ENCODE data around the gene POFUT2.

POFUT2 gene

DNA sequence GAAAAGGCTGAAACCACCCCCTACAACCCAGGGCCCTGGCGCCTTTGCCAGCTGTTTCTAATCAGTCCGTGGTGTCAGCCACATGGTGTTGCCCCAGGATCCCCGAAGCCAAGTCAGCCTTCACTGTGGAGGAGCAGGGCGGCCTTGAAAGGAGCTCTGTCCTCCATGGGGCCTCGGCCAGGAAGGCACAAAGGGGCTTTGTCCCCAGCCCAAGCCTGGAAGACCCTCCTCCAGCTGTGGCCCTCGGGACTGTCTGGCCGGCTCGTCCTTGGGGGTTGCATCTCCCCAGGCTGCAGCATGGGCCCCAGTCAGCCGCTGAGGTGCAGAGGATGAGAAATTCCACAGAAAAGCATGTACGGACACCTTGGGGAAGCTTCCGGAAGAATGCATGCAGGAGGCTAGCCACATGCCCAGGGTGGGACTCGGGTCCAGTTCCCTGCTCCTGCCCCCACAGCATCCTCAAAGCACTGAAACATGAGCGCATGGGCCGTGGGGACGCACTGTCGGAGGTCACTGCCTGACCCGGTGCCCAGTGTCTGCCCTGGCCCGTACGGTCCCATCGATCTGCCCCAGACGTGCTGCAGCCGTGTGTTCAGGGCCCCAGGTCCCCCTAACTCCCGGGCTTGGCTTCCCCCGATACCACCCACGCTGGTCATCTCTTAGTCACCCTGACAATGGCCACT, 38.6 kb upstream of the POFUT2 start:
- TF ChIP-seq, protein P1, sequence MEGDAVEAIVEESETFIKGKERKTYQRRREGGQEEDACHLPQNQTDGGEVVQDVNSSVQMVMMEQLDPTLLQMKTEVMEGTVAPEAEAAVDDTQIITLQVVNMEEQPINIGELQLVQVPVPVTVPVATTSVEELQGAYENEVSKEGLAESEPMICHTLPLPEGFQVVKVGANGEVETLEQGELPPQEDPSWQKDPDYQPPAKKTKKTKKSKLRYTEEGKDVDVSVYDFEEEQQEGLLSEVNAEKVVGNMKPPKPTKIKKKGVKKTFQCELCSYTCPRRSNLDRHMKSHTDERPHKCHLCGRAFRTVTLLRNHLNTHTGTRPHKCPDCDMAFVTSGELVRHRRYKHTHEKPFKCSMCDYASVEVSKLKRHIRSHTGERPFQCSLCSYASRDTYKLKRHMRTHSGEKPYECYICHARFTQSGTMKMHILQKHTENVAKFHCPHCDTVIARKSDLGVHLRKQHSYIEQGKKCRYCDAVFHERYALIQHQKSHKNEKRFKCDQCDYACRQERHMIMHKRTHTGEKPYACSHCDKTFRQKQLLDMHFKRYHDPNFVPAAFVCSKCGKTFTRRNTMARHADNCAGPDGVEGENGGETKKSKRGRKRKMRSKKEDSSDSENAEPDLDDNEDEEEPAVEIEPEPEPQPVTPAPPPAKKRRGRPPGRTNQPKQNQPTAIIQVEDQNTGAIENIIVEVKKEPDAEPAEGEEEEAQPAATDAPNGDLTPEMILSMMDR (IDR thresholded peaks at IDR 0.05; ENCODE audit: low read depth, low read length) = no peak
- DNase-seq (ENCODE audit: low read depth in 2 of 2) = peak in 1 of 2 donors; percentile 63
- H3K4me3 ChIP-seq (replicated peaks in 1 of 2; ENCODE audit: low read depth in 2 of 2, low read length in 2 of 2) = no peak overlapping the region

DNA sequence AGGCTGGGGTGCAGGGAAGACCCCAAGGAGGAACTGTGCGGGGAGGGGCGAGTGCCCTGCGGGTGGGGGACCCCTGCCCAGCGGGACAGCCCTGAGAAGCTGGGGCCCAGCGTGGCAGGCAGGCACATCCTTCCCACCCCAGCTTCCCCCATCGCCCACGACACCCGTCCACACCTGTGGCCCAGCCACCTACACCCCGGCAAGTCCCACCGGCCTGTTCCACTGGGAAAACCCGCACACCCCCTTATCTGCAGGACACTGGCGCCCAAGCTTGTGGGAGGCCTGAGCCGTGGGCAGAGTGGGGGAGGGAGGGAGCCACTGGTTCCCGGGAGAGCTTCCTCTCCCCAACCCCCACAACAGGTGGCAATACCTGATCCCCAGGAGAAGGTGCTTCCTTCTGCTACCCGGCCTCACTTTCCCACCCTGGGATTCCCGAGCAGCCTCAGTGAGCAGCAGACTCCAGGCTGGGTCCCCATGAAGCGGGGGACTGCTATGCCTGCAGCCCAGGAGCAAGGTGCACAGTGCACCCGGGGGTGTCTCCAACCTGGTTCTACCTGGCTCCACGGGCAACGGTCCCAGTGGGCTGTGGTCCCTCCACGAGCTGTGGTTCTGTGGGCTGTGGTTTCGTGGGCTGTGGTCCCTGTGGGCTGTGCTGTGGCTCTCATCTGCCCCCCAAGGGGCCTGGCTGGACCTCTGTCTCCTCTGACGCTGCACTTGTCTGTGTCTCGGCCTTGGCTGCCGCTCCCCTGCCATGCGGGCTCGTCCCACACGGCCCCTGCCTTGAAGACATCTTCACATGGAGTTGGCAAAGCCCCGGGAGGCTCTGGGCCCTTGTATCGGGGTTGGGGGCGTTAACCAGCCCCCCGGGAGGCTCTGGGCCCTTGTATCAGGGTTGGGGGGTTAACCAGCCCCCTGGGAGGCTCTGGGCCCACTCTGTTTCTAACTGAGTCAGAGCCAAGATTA, 37.8 kb upstream of the POFUT2 start:
- H3K4me3 ChIP-seq (replicated peaks in 1 of 2; ENCODE audit: low read depth in 2 of 2, low read length in 2 of 2) = no peak overlapping the region
- DNase-seq (ENCODE audit: low read depth in 2 of 2) = no peak
- TF ChIP-seq, protein P1 (IDR thresholded peaks at IDR 0.05; ENCODE audit: low read depth, low read length) = no peak

DNA sequence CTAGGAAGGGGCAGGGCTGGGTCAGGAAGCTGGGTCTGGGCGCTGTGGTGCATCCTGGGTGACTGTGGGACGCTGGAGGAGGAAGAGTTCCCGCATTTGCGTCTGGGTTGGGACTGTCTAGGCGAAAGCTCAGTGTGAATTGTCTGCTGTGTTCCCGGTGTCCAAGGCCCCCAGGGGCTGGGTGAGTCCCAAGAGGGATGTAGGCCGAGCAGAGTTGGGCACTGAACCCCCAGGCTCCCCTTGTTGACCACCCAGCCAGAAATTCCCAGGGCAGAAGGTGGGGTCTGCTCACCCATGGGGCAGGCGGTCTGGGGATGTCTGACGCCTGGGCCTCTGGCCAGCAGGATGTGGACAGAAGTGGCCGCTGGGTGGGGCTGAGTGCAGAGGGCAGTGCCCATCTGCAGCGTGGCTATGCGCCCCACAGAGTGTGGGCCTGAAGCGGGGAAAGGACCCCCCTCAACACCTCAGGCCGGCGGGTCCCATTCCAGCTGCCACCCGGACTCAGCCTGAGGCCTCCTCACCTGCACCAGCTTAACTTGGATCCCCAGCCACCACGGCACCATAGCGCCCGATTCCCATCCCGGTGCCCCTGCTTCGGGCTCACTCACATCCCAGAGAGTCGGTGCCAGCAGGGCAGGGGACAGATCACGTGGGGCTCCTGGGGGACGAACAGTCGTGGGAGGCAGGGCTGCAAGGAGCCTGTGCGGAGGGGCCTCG, 37.0 kb upstream of the POFUT2 start:
- TF ChIP-seq, protein P1 (IDR thresholded peaks at IDR 0.05; ENCODE audit: low read depth, low read length) = peak; percentile 6
- no peak for DNase-seq (ENCODE audit: low read depth in 2 of 2)
- no peak overlapping the region for H3K4me3 ChIP-seq (replicated peaks in 1 of 2; ENCODE audit: low read depth in 2 of 2, low read length in 2 of 2)

DNA sequence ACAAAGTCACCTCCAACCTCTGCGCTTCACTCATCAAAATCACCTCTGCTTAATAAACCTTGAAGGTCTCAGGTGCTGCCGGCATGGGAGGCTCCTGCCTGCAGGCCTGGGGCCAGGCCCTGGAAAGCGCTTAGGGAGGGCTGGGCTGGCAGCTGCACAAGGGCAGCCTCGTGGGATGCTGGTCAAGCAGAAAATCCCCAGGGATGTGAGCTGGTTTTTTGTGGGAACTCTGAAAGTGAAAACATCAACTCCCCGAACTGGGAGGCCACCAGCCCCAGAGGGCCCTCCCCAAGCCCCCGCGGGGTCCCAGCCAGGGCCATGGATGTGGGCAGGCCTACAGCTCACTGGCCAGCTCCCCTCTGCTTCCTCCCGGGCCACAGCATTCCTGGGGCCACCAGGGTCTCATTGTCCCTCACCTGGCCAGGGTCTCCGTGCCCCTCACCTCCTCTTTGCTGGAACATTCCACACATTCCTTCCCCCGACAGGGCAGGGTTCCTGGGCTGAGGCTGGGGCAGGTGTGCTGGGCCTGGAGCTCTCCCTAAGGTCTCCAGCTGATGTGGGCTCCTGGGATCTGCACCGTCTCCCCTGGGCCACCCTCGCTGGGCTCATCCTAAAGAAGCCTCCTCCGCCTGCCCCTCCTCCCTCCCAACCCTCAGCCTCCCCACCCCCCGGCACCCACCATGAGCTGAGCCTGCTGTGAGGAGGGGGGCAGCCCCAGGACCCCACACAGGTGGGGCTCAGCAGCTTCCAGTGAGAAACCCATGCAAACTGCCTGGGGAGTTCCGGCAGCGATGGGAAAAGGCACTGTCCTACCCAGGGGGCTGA, 36.0 kb upstream of the POFUT2 start:
- H3K4me3 ChIP-seq (replicated peaks in 1 of 2; ENCODE audit: low read depth in 2 of 2, low read length in 2 of 2) = no peak overlapping the region
- peak; percentile 73 for DNase-seq (ENCODE audit: low read depth in 2 of 2)

DNA sequence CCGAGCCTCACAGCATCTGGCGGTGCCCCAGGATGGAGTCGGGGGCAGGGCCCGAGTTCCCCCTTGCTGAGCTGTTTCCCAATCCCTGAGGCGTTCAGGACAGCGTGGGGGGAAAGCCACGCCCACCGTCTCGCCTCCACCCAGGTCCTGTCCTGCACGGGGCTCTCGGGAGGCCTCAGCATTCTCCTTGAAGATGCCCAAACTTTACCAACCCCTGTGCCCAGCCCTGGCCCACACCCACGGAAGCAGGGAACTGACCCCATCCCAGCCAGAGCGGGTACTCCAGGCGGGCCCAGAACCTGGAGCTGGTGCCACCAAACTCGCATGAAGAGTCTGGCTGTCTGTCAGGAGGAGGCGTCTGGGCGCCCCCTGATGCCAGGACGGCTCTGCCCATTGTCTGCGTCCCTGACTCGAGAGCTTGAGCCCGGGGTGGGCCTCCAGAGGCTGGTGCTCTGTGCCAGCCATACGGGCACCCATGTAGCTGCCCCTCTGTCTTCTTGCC, 35.3 kb upstream of the POFUT2 start:
- no peak overlapping the region for H3K4me3 ChIP-seq (replicated peaks in 1 of 2; ENCODE audit: low read depth in 2 of 2, low read length in 2 of 2)
- TF ChIP-seq, protein P1 (IDR thresholded peaks at IDR 0.05; ENCODE audit: low read depth, low read length) = no peak
- peak in 1 of 2 donors; percentile 70 for DNase-seq (ENCODE audit: low read depth in 2 of 2)

More for the DNA sequence above, 36.0 kb upstream of the POFUT2 start:
- TF ChIP-seq, protein P1 (IDR thresholded peaks at IDR 0.05; ENCODE audit: low read depth, low read length) = no peak

All from cardiac fibroblast (primary cell).